ENCODE measurements around the gene SUCLG1.

GRCh38 chr2:84383271-84383670 is 75.8 kb downstream of the SUCLG1 start:
- TF ChIP-seq EZH2 (IDR thresholded peaks at IDR 0.05; ENCODE audit: low read length, unreplicated experiment) (no peak), EZH2phosphoT487 (IDR thresholded peaks at IDR 0.05; ENCODE audit: borderline replicate concordance, low read length) (no peak), CTCF (conservative IDR thresholded peaks at IDR 0.05; ENCODE audit: low read depth, low read length) (no peak)
